ENCODE measurements around the gene SLC43A3.

The SLC43A3 gene

GRCh38 chr11:57373146-57373545, 53.8 kb downstream of the SLC43A3 start:
- no peak for DNase-seq (ENCODE audit: low read depth)
- TF ChIP-seq CTCF (conservative IDR thresholded peaks at IDR 0.05; ENCODE audit: low read depth, low read length), result no peak

GRCh38 chr11:57370941-57371340, 56.0 kb downstream of the SLC43A3 start:
- TF ChIP-seq CTCF (conservative IDR thresholded peaks at IDR 0.05; ENCODE audit: low read depth, low read length), result no peak
- DNase-seq (ENCODE audit: low read depth), result no peak
- H3K4me3 ChIP-seq (ENCODE audit: low read depth, low read length), result no peak overlapping the region

More at GRCh38 chr11:57373146-57373545, 53.8 kb downstream of the SLC43A3 start:
- H3K4me3 ChIP-seq (ENCODE audit: low read depth, low read length), result no peak overlapping the region

DNA sequence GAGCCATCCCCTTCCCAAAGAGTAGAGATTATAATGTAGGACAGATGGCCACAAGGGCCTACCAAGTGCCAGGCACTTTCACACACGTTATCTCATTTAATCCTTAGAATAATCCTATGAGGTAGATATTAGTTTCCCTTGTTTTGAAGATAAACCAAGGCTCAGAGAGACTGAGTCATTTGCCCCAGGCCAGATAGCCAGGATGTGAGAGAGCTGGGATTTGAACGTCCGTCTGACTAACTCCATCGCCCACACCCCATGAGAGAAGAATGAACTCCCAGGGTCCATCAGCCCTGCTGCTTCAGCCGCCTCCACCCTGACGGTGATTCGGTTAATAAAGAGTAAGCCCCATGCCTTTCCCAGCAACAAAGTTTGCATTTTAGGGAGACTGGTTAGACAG, 56.7 kb downstream of the SLC43A3 start:
- H3K4me3 ChIP-seq (ENCODE audit: low read depth, low read length), result no peak overlapping the region
- no peak for DNase-seq (ENCODE audit: low read depth)
- TF ChIP-seq CTCF (conservative IDR thresholded peaks at IDR 0.05; ENCODE audit: low read depth, low read length), result no peak

DNA sequence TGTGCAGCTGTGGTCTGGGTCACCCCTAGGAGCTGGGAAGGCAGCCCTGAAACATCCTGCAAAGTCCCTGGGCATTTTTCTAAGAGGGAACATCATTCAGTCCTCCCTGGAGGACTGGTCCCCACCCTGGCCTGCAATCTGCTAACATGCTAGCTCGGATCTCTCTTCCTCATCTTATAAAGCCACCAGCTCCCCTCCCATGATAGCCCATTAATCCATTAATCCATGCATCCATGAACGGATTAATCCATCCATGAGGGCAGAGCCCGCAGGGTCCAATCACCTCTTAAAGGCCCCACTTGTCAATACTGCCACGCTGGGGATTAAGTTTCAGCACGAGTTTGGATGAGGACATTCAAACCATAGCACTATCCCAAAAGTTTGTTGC, 58.1 kb downstream of the SLC43A3 start:
- no peak for TF ChIP-seq CTCF (conservative IDR thresholded peaks at IDR 0.05; ENCODE audit: low read depth, low read length)
- no peak overlapping the region for H3K4me3 ChIP-seq (ENCODE audit: low read depth, low read length)
- DNase-seq (ENCODE audit: low read depth), result no peak

GRCh38 chr11:57368106-57368844, 58.6 kb downstream of the SLC43A3 start:
- no peak for TF ChIP-seq CTCF (conservative IDR thresholded peaks at IDR 0.05; ENCODE audit: low read depth, low read length)
- H3K4me3 ChIP-seq (ENCODE audit: low read depth, low read length), result no peak overlapping the region
- no peak for DNase-seq (ENCODE audit: low read depth)

DNA sequence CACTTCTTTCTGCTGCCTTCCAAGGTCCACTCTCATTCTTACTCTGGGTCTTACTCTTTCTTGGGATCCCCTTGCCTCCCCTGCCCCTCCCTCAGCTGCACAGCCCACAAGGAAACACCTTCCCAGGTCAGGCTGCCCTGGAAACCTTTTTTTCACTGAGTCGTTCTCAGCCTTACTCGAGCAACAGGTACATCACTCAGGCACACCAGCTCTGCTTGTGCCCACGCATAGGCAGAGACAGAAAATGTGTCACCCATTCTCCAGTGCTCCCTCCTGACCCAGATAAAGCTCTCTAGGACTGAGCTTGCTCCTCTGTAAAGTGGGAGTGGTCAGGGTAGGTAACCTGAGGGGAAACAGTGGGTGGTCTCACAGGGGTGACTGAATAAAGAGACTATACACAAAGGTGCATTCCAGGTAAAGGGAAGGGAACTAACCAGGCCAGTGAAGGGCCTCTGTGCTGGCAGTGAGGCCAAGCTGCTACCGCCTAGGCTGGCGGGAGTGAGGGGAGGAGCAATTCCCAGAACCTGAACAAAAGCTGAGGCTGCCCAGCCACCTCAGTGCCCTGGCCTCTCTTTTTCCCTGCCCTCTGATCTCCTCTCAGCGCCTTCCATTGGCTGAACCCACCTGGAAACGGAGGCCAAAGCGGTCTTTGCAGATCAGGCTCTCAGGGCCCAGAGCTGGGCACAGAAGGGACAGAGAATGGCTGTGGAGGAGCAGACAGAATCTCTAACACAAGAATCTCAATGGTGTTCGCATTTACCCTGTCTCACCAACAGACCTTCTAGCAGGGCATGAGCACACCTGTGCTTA, 61.9 kb downstream of the SLC43A3 start:
- no peak for TF ChIP-seq CTCF (conservative IDR thresholded peaks at IDR 0.05; ENCODE audit: low read depth, low read length)
- no peak for DNase-seq (ENCODE audit: low read depth)
- no peak overlapping the region for H3K4me3 ChIP-seq (ENCODE audit: low read depth, low read length)

Measured in choroid plexus epithelial cell (primary cell).